NCI-H187 treated with DMSO at 0.1 percent for 48 hours (cell line): ENCODE measurements around the gene SWSAP1.
A peak's percentile ranks its signal among the peaks of the same experiment; 100 is the strongest.
"Not testable (repeated sequence)": the region's sequence is repeated elsewhere in the genome, so short reads cannot be mapped to it uniquely, and the experiment has no call there.

Experiments
- DNase-seq: peaks from one replicate; lab custom pipeline; 2025; lab: John Stamatoyannopoulos, UW

SWSAP1 gene

GRCh38 chr19:11378319-11379189 is 4.1 kb downstream of the SWSAP1 start:
- DNase-seq: no peak

GRCh38 chr19:11379269-11379845 is 4.9 kb downstream of the SWSAP1 start:
- DNase-seq: not testable (repeated sequence)

GRCh38 chr19:11379857-11380350 is 5.4 kb downstream of the SWSAP1 start:
- no peak for DNase-seq

DNA sequence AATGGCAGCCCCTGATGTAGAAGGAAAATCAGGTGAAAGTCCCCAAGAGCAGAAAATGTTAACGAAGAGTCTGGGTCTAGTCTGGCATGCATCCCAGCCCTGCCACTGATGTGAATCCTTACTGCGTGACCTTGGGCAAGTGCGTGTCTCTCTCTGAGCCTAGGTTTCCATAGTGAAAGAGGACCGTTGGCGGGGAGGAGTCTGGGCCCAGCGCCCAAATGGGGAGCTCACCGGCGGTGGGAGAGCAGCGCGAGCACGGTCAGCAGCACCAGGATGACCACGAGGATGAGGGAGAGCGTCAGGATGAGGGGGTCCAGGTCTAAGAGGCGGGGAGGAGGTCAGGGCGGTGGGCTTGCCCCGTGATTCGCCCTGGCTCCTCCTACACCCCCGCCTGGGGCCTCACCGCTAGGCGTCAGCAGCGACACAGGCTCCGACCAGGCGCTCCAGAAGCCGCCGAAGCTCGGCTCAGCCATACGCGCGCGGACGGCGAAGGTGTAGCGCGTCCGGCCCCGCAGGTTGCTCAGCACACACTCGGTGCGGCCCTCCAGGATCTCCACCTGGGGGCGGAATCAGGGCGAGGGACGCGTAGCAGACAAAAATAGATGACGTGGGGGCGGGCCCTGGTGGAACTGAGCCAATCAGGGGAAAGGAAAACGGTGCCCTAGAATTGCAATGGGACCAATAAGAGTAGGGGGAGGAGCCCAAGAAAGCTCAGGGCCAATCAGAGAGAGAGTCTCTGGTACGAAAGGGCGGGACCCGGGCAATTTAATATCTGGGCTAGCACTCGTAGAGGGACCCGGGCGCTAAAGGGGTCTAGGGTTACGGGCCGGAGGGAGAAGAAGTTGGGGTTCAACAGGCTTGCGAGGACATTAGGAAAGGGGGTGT is 6.4 kb downstream of the SWSAP1 start:
- DNase-seq: peak; percentile 84

GRCh38 chr19:11382898-11383705 is 8.6 kb downstream of the SWSAP1 start:
- DNase-seq: no peak

DNA sequence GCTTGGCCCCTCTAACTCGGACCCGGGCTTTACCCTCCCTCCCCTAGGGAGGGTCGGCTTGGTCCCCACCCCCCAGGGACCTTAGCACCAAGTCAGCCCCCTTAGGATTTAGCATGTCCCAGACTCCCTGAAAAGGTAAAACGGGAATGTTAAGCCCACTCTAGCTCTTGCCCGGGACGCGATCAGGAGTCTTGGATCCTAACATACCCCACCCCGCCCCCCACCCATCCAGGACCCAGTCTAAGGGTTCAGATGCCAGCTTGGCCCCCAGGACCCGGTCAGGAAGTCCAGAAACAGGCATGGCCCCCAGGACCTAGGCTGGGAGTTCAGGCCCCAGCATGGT is 9.2 kb downstream of the SWSAP1 start:
- no peak for DNase-seq

GRCh38 chr19:11384778-11385129 is 10.3 kb downstream of the SWSAP1 start:
- DNase-seq: no peak

DNA sequence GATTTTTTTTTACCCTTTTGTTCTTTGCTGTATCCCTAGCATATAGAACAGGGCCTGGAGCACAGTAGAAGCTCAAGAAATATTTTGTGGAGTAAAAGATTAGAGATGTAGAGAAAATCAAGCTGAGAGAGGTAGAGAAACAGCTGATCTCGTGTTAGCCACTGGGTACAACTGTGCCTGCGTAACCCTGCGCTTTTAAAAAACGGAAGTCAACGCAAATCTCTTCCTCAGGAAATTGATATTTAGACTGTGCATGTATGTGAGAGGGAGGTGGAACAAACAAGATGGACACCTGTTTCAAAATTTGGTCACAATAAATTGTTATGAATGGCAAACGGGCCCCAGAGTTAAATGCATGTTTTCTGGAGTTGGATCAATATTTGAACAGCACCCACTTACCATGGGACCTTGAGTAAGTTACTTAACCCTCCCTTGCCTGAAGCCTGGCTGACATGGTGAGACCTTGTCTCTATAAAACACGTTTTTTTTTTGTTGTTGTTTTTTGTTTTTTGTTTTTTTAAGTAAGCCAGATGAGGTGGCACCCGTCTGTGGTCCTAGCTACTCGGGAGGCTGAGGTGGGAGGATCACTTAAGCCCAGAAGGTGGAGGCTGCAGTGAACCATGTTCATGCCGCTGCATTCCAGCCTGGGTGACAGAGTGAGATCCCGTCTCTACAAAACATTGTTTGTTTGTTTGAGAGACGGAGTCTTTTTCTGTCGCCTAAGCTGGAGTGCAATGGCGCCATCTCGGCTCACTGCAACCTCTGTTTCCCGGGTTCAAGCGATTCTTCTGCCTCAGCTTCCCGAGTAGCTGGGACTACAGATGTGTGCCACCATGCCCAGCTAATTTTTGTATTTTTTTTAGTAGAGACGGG is 12.9 kb downstream of the SWSAP1 start:
- no peak for DNase-seq

GRCh38 chr19:11390359-11390758 is 15.9 kb downstream of the SWSAP1 start:
- DNase-seq: no peak

- no peak for DNase-seq
These were observed 16.6 kb downstream of the SWSAP1 start for GRCh38 chr19:11390933-11391680.

GRCh38 chr19:11397089-11397610 is 22.7 kb downstream of the SWSAP1 start:
- no peak for DNase-seq

DNA sequence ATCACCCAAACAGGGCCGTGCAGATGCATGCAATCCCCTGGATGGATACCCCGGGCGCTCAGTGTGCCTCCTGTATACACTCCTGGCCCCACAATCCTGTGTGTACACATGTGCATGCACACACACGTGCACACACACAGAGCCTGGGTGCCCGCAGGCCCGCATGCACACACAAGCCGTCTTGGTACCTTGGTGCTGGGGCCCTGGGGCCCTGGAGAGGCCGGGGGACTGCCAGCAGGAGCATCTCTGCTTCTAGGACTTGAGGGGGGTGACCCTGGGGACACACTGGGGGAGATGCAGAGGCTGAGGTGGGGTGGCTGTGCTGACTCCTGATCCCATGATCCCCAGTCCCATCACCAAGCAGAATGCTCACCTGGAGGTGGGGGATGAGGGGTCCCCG is 25.2 kb downstream of the SWSAP1 start:
- DNase-seq: no peak

- DNase-seq: no peak
These were observed 26.3 kb downstream of the SWSAP1 start for GRCh38 chr19:11400798-11401197.

DNA sequence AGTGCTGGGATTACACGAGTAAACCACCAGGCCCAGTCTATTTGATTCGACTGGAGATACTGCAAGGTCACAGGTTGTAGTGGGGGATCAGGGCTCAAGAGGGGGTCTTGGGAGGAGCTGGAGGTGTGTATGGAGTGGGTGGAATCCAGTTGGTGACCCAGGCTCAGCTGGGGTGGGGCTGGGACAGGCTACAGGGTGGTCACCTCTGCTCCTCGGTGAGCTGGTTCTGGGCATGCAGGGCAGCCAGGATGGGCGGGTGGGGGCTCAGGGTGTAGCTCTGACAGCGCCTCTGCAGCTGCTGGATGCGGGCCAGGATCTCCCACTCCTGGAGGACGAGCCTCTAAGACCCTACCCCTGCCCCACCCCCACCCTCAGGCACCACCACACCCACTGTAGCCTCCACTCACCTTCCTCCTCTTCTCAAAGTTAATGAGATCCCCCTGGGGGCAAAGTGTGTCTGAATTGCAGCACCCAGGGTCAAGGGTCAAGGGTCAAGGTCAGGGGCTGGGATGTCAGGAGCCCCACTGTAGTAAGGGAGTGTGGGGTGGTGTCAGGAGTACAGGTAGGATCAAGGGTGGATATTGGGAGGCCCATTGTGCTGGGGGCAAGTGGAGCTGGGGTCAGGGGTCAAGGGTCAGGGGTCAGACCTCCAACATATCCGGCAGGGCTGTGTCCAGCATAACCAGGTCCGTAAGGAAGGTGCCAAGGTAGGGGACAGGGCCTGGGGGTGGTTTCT is 27.5 kb downstream of the SWSAP1 start:
- no peak for DNase-seq

- no peak for DNase-seq
These were observed 30.2 kb downstream of the SWSAP1 start for GRCh38 chr19:11404588-11405222.

GRCh38 chr19:11405846-11406643 is 31.6 kb downstream of the SWSAP1 start:
- DNase-seq: no peak

DNA sequence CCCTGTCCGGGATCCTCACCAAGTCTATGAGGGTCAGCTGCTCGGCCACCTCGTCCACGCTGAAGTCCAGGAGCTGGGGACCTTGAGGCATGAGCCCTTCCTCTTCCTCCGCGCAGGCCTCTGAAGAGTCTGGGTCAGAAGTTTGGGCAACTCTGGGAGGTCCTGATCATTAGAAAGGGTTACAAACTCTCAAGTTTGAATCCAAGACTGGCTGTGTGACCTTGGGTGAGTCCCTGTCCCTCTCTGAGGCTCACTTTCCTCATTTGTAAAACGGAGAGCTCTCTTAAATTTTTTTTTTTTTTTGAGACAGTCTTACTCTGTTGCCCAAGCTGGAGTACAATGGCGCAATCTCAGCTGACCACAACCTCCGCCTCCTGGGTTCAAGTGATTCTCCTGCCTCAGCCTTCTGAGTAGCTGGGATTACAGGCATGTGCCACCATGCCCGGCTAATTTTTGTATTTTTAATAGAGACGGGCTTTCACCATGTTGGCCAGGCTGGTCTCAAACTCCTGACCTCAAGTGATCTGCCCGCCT is 32.3 kb downstream of the SWSAP1 start:
- not testable (repeated sequence) for DNase-seq
